ENCODE results near the gene PSMB7. TPM values are rescaled to one million over a fixed set of nuclear protein-coding genes. Genes with fewer than 3 reads are reported as not detected.

PSMB7 gene
- total and polyA plus RNA-seq, 2 of the 4 experiments (the other 2 are of a cell fraction) = 340 to 430 TPM

DNA sequence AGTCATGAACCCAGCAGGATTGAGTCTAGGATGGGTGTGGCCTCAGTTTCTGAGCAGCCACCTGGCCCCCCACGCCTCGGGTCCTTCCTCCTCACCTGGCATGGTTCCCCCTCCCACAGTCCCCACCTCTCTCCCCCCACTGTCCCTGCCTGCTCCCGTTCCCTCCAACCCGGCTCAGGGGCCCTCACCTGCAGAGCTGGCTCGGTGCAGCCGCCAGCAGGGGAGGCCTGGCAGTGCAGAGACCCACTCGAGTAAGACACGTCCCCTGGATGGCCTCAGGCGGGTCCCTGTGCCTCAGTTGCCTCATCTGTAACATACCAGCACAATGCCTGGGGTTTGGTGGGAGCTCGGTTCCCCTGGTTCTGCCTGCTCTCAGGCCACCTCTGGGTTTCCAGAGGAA, 91.3 kb downstream of the PSMB7 start:
- intact Hi-C loops (cut with micrococcal nuclease) = no loop called here
- H2BK20ac ChIP-seq (ENCODE audit: low read depth, low read length) = no peak overlapping the region
- no peak overlapping the region for H2BK15ac ChIP-seq (ENCODE audit: low read depth, low read length)
- ChIA-PET CTCF (no interaction called here), POLR2A (ENCODE audit: unreplicated experiment) (no interaction called here)
- 96% methylated on average over 6 of the region's 10 CpGs; no CpG with 5 or more reads in 1 of the 2 experiments for WGBS, 2 experiments (ENCODE audit: extremely low coverage in 2 of 2, insufficient read length in 1 of 2)
- H3K4ac ChIP-seq (ENCODE audit: low read depth, low read length) = no peak overlapping the region
- dilution Hi-C loops (cut with HindIII; ENCODE audit: low sequenced_read_pairs, unreplicated experiment) = no loop called here
- H3K18ac ChIP-seq (ENCODE audit: low read depth, low read length) = no peak overlapping the region
- H3K9ac ChIP-seq (ENCODE audit: low read depth, low read length) = no peak overlapping the region
- peaks cover 4% of the 10 kb centered on the region; the same call in 1 of the 2 replicates for H3K9me1 ChIP-seq (ENCODE audit: insufficient read depth, low read length)
- H4K91ac ChIP-seq (ENCODE audit: insufficient read depth, low read depth, low read length) = no peak overlapping the region
- H3K36me3 ChIP-seq (ENCODE audit: control insufficient read depth, insufficient read depth, low read length) = peaks cover 78% of the 10 kb centered on the region
- no peak overlapping the region for H3K4me3 ChIP-seq (ENCODE audit: insufficient read depth, low read depth, low read length)
- no peak overlapping the region for H2BK120ac ChIP-seq (ENCODE audit: low read depth, low read length)
- no peak overlapping the region for H3K27ac ChIP-seq (ENCODE audit: insufficient read depth, low read length)
- H3K4me2 ChIP-seq (ENCODE audit: low read depth, low read length) = no peak overlapping the region
- BruUV-seq (replicated peaks) = no TSS peak
- no peak overlapping the region for H3K56ac ChIP-seq (ENCODE audit: extremely low read depth, insufficient read depth, low read length)
- H2AFZ ChIP-seq (replicated peaks; ENCODE audit: low read length, poor library complexity) = no peak overlapping the region
- H4K20me1 ChIP-seq (ENCODE audit: insufficient read depth, low read length) = peaks cover 5% of the 10 kb centered on the region; the same call in 1 of the 2 replicates
- ATAC-seq (ENCODE audit: low read depth) (no peak), DNase-seq (no peak)
- in situ Hi-C loops (cut with MboI; ENCODE audit: low sequenced_read_pairs) = loop anchor here (5.0 to 25.0 kb wide), 2 partner anchors 197 to 787 kb away; no protein-coding TSS in a partner anchor
- no peaks in the 10 kb centered on the region for H3K27me3 ChIP-seq (ENCODE audit: control insufficient read depth, insufficient read depth, low read length)
- H3K9me3 ChIP-seq (ENCODE audit: control insufficient read depth, insufficient read depth, low read length) = no peaks in the 10 kb centered on the region
- H3K4me1 ChIP-seq (ENCODE audit: control insufficient read depth, insufficient read depth, low read length) = peaks cover 6% of the 10 kb centered on the region; the same call in 1 of the 2 replicates
- H2BK5ac ChIP-seq (ENCODE audit: low read depth, low read length, poor library complexity, severe bottlenecking) = no peak overlapping the region
- TF ChIP-seq FOS (IDR thresholded peaks at IDR 0.05; ENCODE audit: low read depth, low read length) = no peak
- no peak for TF ChIP-seq POLR2A (IDR thresholded peaks at IDR 0.05; ENCODE audit: low read depth, low read length)
- no peak for TF ChIP-seq SMC3 (IDR thresholded peaks at IDR 0.05; ENCODE audit: low read depth, low read length)
- no peak overlapping the region for H4K5ac ChIP-seq (ENCODE audit: low read depth, low read length)
- no peak overlapping the region for H4K8ac ChIP-seq (ENCODE audit: low read depth in 2 of 2, low read length in 2 of 2)
- H3K14ac ChIP-seq (replicated peaks; ENCODE audit: low read depth, low read length) = no peak overlapping the region
- H2AK5ac ChIP-seq (ENCODE audit: low read depth, low read length) = no peak overlapping the region
- peaks cover 12 to 59% of the 10 kb centered on the region in 2 experiments for H3K79me1 ChIP-seq (ENCODE audit: low read depth in 1 of 2, low read length in 2 of 2)
- H3K23ac ChIP-seq (ENCODE audit: low read depth, low read length) = no peak overlapping the region
- H2AK9ac ChIP-seq (replicated peaks; ENCODE audit: low read depth, low read length, poor library complexity) = no peak overlapping the region
